RWPE2 (cell line): Measurements from ENCODE around the gene RAI14.

Source experiments
- ATAC-seq: fragments of 200-7000 bp; cut with Tn5 transposase; 3 replicates; pipeline ENCODE4 v1.9.1; 2021; ENCODE audit warnings: low read depth
- DNase-seq: peaks from one replicate; pipeline ENCODE4 v3.0.0-alpha.2; 2020; ENCODE audit warnings: low spot score
- H3K27ac ChIP-seq: fragments of 450-650 bp; 2 replicates; pipeline ENCODE4 v1.5.1; 2017; ENCODE audit warnings: mild to moderate bottlenecking; ENCODE audit not compliant: poor library complexity, severe bottlenecking
- H3K27me3 ChIP-seq: fragments of 250-450 bp; sonication (Bioruptor Pico); 2 replicates; pipeline ENCODE4 v1.5.1; 2021; ENCODE audit warnings: mild to moderate bottlenecking, moderate library complexity; ENCODE audit not compliant: insufficient read depth, poor library complexity, severe bottlenecking
- H3K36me3 ChIP-seq: fragments of 250-450 bp; sonication (Bioruptor Pico); 2 replicates; pipeline ENCODE4 v1.5.1; 2020; ENCODE audit warnings: low read depth, mild to moderate bottlenecking, moderate library complexity
- H3K4me1 ChIP-seq: fragments of 250-450 bp; sonication (Bioruptor Pico); 2 replicates; pipeline ENCODE4 v1.5.1; 2021; ENCODE audit warnings: mild to moderate bottlenecking, moderate library complexity; ENCODE audit not compliant: insufficient read depth, poor library complexity, severe bottlenecking
- H3K4me3 ChIP-seq: fragments of 250-450 bp; sonication (Bioruptor Pico); 2 replicates; pipeline ENCODE4 v1.5.1; 2021; ENCODE audit warnings: mild to moderate bottlenecking, moderate library complexity; ENCODE audit not compliant: severe bottlenecking
- H3K9me3 ChIP-seq: fragments of 250-450 bp; sonication (Bioruptor Pico); 2 replicates; pipeline ENCODE4 v1.5.1; 2021; ENCODE audit warnings: mild to moderate bottlenecking, moderate library complexity; ENCODE audit not compliant: severe bottlenecking
- TF ChIP-seq, protein P1 (sequence below): fragments of 450-650 bp; IDR thresholded peaks from one replicate; pipeline ENCODE4 v1.5.1; 2017; ENCODE audit warnings: mild to moderate bottlenecking, moderate library complexity; ENCODE audit not compliant: poor library complexity, severe bottlenecking

RAI14 gene

GRCh38 chr5:34694685-34695084 lies 38.6 kb downstream of the RAI14 start:
- DNase-seq (no peak), ATAC-seq (no peak)
- Histone ChIP-seq H3K36me3 (peaks cover 23% of the 10 kb centered on the region), H3K9me3 (no peaks in the 10 kb centered on the region), H3K4me3 (no peak overlapping the region), H3K27me3 (no peaks in the 10 kb centered on the region), H3K27ac (no peak overlapping the region), H3K4me1 (peaks cover 12% of the 10 kb centered on the region)
- TF ChIP-seq, protein P1, sequence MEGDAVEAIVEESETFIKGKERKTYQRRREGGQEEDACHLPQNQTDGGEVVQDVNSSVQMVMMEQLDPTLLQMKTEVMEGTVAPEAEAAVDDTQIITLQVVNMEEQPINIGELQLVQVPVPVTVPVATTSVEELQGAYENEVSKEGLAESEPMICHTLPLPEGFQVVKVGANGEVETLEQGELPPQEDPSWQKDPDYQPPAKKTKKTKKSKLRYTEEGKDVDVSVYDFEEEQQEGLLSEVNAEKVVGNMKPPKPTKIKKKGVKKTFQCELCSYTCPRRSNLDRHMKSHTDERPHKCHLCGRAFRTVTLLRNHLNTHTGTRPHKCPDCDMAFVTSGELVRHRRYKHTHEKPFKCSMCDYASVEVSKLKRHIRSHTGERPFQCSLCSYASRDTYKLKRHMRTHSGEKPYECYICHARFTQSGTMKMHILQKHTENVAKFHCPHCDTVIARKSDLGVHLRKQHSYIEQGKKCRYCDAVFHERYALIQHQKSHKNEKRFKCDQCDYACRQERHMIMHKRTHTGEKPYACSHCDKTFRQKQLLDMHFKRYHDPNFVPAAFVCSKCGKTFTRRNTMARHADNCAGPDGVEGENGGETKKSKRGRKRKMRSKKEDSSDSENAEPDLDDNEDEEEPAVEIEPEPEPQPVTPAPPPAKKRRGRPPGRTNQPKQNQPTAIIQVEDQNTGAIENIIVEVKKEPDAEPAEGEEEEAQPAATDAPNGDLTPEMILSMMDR, result no peak

GRCh38 chr5:34695275-34696027 lies 39.3 kb downstream of the RAI14 start:
- no peak overlapping the region for H3K27ac ChIP-seq
- no peak overlapping the region for H3K4me3 ChIP-seq
- H3K27me3 ChIP-seq, result no peaks in the 10 kb centered on the region
- ATAC-seq (no peak; the same call in 2 of the 3 replicates), DNase-seq (no peak)
- H3K4me1 ChIP-seq, result peaks cover 13% of the 10 kb centered on the region
- peaks cover 15% of the 10 kb centered on the region; the same call in 1 of the 2 replicates for H3K36me3 ChIP-seq
- H3K9me3 ChIP-seq, result no peaks in the 10 kb centered on the region
- TF ChIP-seq, protein P1, result no peak

- Histone ChIP-seq H3K9me3 (no peaks in the 10 kb centered on the region), H3K36me3 (peaks cover 20% of the 10 kb centered on the region), H3K4me3 (no peak overlapping the region), H3K4me1 (peaks cover 13% of the 10 kb centered on the region), H3K27ac (no peak overlapping the region), H3K27me3 (no peaks in the 10 kb centered on the region)
- DNase-seq (no peak), ATAC-seq (no peak)
- TF ChIP-seq, protein P1, result no peak
Observed at GRCh38 chr5:34697308-34698108, 41.4 kb downstream of the RAI14 start.

DNA sequence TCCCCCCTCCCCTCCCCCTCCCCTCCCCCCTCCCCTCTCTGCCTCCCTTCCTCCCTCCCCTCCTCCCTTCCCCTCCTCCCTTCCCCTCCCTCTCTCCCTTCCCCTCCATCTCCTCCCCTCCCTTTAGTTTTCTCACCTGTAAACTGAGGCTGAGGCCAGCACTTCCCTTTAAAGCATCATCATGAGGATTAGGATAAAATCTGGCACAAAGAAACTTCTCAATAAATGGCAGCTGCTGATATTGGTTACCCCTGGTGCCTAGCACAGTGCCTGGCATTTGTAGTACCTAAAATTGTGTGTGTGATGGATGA lies 41.9 kb downstream of the RAI14 start:
- DNase-seq (no peak), ATAC-seq (no peak)
- H3K4me1 ChIP-seq, result peaks cover 13% of the 10 kb centered on the region
- TF ChIP-seq, protein P1, result no peak
- no peak overlapping the region for H3K27ac ChIP-seq
- H3K36me3 ChIP-seq, result peaks cover 23% of the 10 kb centered on the region
- H3K27me3 ChIP-seq, result no peaks in the 10 kb centered on the region
- no peaks in the 10 kb centered on the region for H3K9me3 ChIP-seq
- H3K4me3 ChIP-seq, result no peak overlapping the region

DNA sequence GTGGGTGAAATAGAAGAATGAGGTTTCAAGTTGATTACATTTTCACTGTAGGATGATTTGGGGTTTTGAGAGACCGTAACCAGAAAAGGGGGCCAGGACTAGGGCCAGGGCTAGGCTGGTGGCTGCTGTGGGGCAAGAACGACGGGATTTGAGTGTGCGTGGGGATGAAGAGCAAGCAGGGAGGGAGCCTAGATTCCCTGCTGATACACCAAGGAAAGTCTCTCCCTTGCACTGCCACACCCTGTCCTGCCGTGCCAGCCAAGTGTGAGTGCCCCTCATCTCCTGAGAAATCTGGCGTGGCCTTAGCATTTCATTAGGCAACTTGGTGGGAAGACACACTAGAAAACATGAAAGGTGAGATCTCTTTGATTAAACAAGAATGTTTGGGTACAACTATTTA lies 42.6 kb downstream of the RAI14 start:
- DNase-seq (no peak), ATAC-seq (no peak)
- Histone ChIP-seq H3K4me1 (peaks cover 13% of the 10 kb centered on the region), H3K27me3 (no peaks in the 10 kb centered on the region), H3K4me3 (no peak overlapping the region), H3K9me3 (no peaks in the 10 kb centered on the region), H3K36me3 (peaks cover 21% of the 10 kb centered on the region), H3K27ac (no peak overlapping the region)
- TF ChIP-seq, protein P1, result no peak
